K562 (cell line): Measurements from ENCODE around the gene FOXK2. TPM values are rescaled to one million over a fixed set of nuclear protein-coding genes. Genes with fewer than 3 reads are reported as not detected.

Experiments used
- AFF4 ChIP-seq: sonication (generic); formaldehyde crosslinking; IDR thresholded peaks from 2 replicates; pipeline ENCODE4 v1.8.0; 2023; ENCODE audit warnings: mild to moderate bottlenecking, missing genetic modification reagents
- ARID4B ChIP-seq: sonication (generic); formaldehyde crosslinking; IDR thresholded peaks from 2 replicates; pipeline ENCODE4 v1.8.0; 2022; ENCODE audit warnings: mild to moderate bottlenecking, missing genetic modification reagents
- HMG20A ChIP-seq: fragments of 450-650 bp; formaldehyde crosslinking; conservative IDR thresholded peaks from 2 replicates; pipeline ENCODE4 v1.4.0; 2020; ENCODE audit warnings: mild to moderate bottlenecking, mixed read lengths
- ILF3 ChIP-seq: fragments of 450-650 bp; IDR thresholded peaks from 2 replicates; pipeline ENCODE4 v1.6.1; 2018; ENCODE audit warnings: antibody characterized with exemption, mild to moderate bottlenecking, moderate library complexity, borderline replicate concordance
- KLF13 ChIP-seq: fragments of 450-650 bp; IDR thresholded peaks from 2 replicates; pipeline ENCODE4 v1.6.1; 2016; ENCODE audit warnings: missing genetic modification characterization, low read depth, mild to moderate bottlenecking, missing compliant biosample characterization, moderate library complexity, borderline replicate concordance
- LEF1 ChIP-seq: fragments of 450-650 bp; IDR thresholded peaks from 2 replicates; pipeline ENCODE4 v1.6.1; 2016; ENCODE audit warnings: mild to moderate bottlenecking
- MXD1 ChIP-seq: fragments of 250-450 bp; sonication (Bioruptor Pico); IDR thresholded peaks from 2 replicates; pipeline ENCODE4 v1.8.0; 2021; ENCODE audit warnings: borderline replicate concordance, mild to moderate bottlenecking, moderate library complexity; ENCODE audit not compliant: poor library complexity, severe bottlenecking
- NCOA6 ChIP-seq: fragments of 450-650 bp; IDR thresholded peaks from 2 replicates; pipeline ENCODE4 v1.6.1; 2017; ENCODE audit warnings: mild to moderate bottlenecking
- RBM15 ChIP-seq: fragments of 200-400 bp; formaldehyde crosslinking; IDR thresholded peaks from 2 replicates; pipeline ENCODE4 v1.6.1; 2018; ENCODE audit warnings: mild to moderate bottlenecking, low read length, moderate library complexity; ENCODE audit not compliant: insufficient read depth
- RCOR1 ChIP-seq, 2 experiments: IDR thresholded peaks; 2 replicates each; pipeline ENCODE4 v1.6.1; 2012; ENCODE audit warnings: low read depth in 2 of 2, low read length in 2 of 2, borderline replicate concordance in 1 of 2, improper control_type of control experiment in 1 of 2
- SLC30A9 ChIP-seq: fragments of 250-450 bp; sonication (Bioruptor Pico); IDR thresholded peaks from 2 replicates; pipeline ENCODE4 v1.8.0; 2022; ENCODE audit warnings: mild to moderate bottlenecking, moderate library complexity
- YBX1 ChIP-seq: fragments of 450-650 bp; IDR thresholded peaks from 2 replicates; pipeline ENCODE4 v1.7.1; 2016; ENCODE audit warnings: mild to moderate bottlenecking
- ZNF263 ChIP-seq: sonication (generic); formaldehyde crosslinking; IDR thresholded peaks from 2 replicates; pipeline ENCODE4 v1.8.0; 2022; ENCODE audit warnings: mild to moderate bottlenecking, missing genetic modification reagents, borderline replicate concordance
- ZNF311 ChIP-seq: fragments of 250-450 bp; sonication (Bioruptor Pico); IDR thresholded peaks from 2 replicates; pipeline ENCODE4 v1.4.0; 2020; ENCODE audit warnings: mild to moderate bottlenecking, moderate library complexity
- ZNF444 ChIP-seq: fragments of 250-450 bp; sonication (Bioruptor Pico); IDR thresholded peaks from 2 replicates; pipeline ENCODE4 v1.4.0; 2020; ENCODE audit warnings: mild to moderate bottlenecking, moderate library complexity
- polyA plus RNA-seq, 8 experiments: library from polyadenylated mRNA; depleted of rRNA in 4 of 8; stranded (reverse) in 5 of 8; unstranded in 3 of 8; fragments of >200 nt; fragmentation: Nextera tagmentation in 2 of 8; fragmentation: Illumina TruSeq in 1 of 8; extraction: Ambion mirVana in 2 of 8; extraction: Trizol in 1 of 8; gene quantifications; 2 replicates each; pipeline versions ENCODE4 v1.2.1 to v1.2.3, GENCODE V29; 2011 to 2014; ENCODE audit warnings: inconsistent platforms in 1 of 8, missing spikeins in 1 of 8
- total RNA-seq, 7 experiments: library from RNA; depleted of rRNA in 6 of 7; stranded (reverse); fragments of >200 nt in 6 of 7; fragmentation: Illumina TruSeq in 2 of 7; extraction: Trizol in 2 of 7; gene quantifications; 2 replicates each; pipeline versions ENCODE4 v1.2.1 to v1.2.3, GENCODE V29; 2011 to 2021; ENCODE audit warnings: low replicate concordance in 1 of 7
- TF ChIP-seq, protein P1 (sequence below): sonication (generic); formaldehyde crosslinking; IDR thresholded peaks from 2 replicates; pipeline ENCODE4 v1.8.0; 2022; ENCODE audit warnings: missing genetic modification reagents, mild to moderate bottlenecking, moderate library complexity, borderline replicate concordance

Gene FOXK2
- total and polyA plus RNA-seq, 9 of the 15 experiments (the other 6 are each of a cell fraction or from before 2014, with no cell fraction given) = 3.0 to 86.0 (median 44.1) TPM

DNA sequence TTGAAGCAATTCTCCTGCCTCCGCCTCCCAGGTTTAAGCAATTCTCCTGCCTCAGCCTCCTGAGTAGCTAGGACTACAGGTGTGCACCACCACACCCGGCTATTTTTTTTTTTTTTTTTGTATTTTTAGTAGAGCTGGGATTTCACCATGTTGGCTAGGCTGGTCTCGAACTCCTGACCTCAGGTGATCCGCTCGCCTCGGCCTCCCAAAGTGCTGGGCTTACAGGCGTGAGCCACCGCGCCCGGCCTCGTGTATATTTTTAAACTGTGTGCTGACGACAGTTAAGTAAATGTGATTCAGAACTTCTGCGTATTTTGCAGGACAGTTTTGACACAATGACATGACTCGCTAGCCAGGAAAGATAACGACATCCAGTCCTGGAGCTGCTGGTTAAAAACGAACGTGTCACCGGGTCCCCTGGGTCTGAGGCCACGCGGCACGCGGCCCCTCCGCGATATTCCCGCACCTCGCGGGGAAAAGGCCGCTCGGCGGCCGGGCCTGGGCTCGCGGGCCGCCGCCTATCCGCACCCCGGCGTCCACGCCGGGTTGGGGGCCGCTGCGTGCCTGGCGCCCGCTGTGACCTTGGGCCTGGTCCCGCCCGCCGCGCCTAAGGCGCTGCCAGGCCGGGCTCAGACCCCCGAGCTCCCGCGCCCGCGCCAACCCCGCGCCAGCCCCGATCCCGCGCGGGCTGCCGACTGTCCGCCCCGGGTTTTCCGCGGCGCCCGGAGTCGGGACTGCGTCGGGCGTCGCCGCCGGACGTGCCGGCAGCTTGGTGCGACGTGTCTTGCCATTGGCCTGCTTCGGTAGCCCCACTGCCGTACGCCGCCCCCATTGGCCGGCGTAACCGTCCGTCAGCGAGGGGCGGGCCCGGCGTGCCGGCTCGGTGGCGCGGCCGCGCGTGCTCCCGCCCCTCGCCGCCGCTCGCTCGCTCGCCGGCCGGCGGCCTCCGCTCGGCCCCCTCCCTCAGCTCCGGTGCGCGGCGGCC is at the start of gene FOXK2 (continued):
- TF ChIP-seq ZNF263 (CRISPR knock-in tag) = no peak
- peak; percentile 84 for TF ChIP-seq NCOA6
- TF ChIP-seq ILF3 = peak; percentile 63; the same call in 1 of the 2 replicates
- TF ChIP-seq RCOR1 (IDR thresholded peaks at IDR 0.05; ENCODE audit: borderline replicate concordance in 1 of 2, low read depth in 2 of 2, low read length in 2 of 2) = no peak; a peak in 1 of 4 replicates
- TF ChIP-seq ZNF311 = no peak
- no peak; the same call in 1 of the 2 replicates for TF ChIP-seq LEF1
- TF ChIP-seq AFF4 (CRISPR knock-in tag) = 0 out of 2 replicates have a peak, but pooled peaks have one; percentile 41
- no peak for TF ChIP-seq HMG20A
- no peak for TF ChIP-seq ZNF444 (CRISPR knock-in tag)
- TF ChIP-seq ARID4B = no peak; the same call in 1 of the 2 replicates
- no peak for TF ChIP-seq RBM15
- no peak for TF ChIP-seq SLC30A9 (CRISPR knock-in tag)
- no peak for TF ChIP-seq KLF13 (tag)
- TF ChIP-seq YBX1 = no peak
- TF ChIP-seq MXD1 = peak; percentile 52
- TF ChIP-seq, protein P1, sequence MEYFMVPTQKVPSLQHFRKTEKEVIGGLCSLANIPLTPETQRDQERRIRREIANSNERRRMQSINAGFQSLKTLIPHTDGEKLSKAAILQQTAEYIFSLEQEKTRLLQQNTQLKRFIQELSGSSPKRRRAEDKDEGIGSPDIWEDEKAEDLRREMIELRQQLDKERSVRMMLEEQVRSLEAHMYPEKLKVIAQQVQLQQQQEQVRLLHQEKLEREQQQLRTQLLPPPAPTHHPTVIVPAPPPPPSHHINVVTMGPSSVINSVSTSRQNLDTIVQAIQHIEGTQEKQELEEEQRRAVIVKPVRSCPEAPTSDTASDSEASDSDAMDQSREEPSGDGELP (CRISPR knock-in tag) = peak; percentile 32
